Measurements from ENCODE around the gene DNAH17. TPM values are rescaled to one million over a fixed set of nuclear protein-coding genes. Genes with fewer than 3 reads are reported as not detected.

Gene DNAH17
- total and polyA plus RNA-seq, 2 of the 13 experiments (the other 11 are each of a cell fraction or from before 2014, with no cell fraction given): 0.86 to 1.6 TPM

DNA sequence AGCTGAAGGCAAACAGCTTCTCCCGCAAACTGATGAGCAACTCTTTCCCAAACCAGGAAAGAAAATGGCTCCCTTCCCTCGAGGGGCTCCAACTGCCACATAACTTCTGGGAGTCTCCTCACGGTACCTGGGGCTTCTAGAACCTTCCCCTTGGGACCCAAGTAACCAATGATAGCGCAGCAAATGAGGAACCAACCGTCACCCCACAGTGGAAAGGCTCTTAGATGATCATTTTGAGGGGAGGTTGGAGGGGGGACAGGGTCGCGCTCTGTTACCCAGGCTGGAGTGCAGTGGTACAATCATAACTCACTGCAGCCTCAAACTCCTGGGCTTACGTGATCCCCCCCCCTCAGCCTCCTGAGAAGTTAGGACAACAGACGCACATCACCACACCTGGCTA, at the start of gene DNAH17 (continued):
- TF ChIP-seq, protein P1, sequence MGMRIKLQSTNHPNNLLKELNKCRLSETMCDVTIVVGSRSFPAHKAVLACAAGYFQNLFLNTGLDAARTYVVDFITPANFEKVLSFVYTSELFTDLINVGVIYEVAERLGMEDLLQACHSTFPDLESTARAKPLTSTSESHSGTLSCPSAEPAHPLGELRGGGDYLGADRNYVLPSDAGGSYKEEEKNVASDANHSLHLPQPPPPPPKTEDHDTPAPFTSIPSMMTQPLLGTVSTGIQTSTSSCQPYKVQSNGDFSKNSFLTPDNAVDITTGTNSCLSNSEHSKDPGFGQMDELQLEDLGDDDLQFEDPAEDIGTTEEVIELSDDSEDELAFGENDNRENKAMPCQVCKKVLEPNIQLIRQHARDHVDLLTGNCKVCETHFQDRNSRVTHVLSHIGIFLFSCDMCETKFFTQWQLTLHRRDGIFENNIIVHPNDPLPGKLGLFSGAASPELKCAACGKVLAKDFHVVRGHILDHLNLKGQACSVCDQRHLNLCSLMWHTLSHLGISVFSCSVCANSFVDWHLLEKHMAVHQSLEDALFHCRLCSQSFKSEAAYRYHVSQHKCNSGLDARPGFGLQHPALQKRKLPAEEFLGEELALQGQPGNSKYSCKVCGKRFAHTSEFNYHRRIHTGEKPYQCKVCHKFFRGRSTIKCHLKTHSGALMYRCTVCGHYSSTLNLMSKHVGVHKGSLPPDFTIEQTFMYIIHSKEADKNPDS (CRISPR knock-in tag; IDR thresholded peaks at IDR 0.05): no peak
- TF ChIP-seq, protein P2, sequence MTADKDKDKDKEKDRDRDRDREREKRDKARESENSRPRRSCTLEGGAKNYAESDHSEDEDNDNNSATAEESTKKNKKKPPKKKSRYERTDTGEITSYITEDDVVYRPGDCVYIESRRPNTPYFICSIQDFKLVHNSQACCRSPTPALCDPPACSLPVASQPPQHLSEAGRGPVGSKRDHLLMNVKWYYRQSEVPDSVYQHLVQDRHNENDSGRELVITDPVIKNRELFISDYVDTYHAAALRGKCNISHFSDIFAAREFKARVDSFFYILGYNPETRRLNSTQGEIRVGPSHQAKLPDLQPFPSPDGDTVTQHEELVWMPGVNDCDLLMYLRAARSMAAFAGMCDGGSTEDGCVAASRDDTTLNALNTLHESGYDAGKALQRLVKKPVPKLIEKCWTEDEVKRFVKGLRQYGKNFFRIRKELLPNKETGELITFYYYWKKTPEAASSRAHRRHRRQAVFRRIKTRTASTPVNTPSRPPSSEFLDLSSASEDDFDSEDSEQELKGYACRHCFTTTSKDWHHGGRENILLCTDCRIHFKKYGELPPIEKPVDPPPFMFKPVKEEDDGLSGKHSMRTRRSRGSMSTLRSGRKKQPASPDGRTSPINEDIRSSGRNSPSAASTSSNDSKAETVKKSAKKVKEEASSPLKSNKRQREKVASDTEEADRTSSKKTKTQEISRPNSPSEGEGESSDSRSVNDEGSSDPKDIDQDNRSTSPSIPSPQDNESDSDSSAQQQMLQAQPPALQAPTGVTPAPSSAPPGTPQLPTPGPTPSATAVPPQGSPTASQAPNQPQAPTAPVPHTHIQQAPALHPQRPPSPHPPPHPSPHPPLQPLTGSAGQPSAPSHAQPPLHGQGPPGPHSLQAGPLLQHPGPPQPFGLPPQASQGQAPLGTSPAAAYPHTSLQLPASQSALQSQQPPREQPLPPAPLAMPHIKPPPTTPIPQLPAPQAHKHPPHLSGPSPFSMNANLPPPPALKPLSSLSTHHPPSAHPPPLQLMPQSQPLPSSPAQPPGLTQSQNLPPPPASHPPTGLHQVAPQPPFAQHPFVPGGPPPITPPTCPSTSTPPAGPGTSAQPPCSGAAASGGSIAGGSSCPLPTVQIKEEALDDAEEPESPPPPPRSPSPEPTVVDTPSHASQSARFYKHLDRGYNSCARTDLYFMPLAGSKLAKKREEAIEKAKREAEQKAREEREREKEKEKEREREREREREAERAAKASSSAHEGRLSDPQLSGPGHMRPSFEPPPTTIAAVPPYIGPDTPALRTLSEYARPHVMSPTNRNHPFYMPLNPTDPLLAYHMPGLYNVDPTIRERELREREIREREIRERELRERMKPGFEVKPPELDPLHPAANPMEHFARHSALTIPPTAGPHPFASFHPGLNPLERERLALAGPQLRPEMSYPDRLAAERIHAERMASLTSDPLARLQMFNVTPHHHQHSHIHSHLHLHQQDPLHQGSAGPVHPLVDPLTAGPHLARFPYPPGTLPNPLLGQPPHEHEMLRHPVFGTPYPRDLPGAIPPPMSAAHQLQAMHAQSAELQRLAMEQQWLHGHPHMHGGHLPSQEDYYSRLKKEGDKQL (CRISPR knock-in tag; IDR thresholded peaks at IDR 0.05; ENCODE audit: low read depth): no peak
- TF ChIP-seq ZNF746 (CRISPR knock-in tag; IDR thresholded peaks at IDR 0.05) (no peak), ZNF772 (CRISPR knock-in tag; IDR thresholded peaks at IDR 0.05) (no peak), MIER3 (CRISPR knock-in tag; IDR thresholded peaks at IDR 0.05; ENCODE audit: borderline replicate concordance) (no peak), NCOA2 (CRISPR knock-in tag; IDR thresholded peaks at IDR 0.05) (no peak), MYNN (CRISPR knock-in tag; IDR thresholded peaks at IDR 0.05; ENCODE audit: low read depth) (no peak), FLYWCH1 (CRISPR knock-in tag; IDR thresholded peaks at IDR 0.05) (no peak)

Data from HepG2 (cell line).